Mucosa of stomach (tissue), 1 donor: Measurements from ENCODE around the gene UNC5C.

Source experiments
- H3K27me3 ChIP-seq: one replicate; pipeline ENCODE4 v1.7.0; 2013; ENCODE audit warnings: mild to moderate bottlenecking, low read length; ENCODE audit not compliant: control insufficient read depth, insufficient read depth
- H3K36me3 ChIP-seq: one replicate; pipeline ENCODE4 v1.7.0; 2013; ENCODE audit warnings: low read length; ENCODE audit not compliant: control insufficient read depth, insufficient read depth
- H3K4me1 ChIP-seq: one replicate; pipeline ENCODE4 v1.7.0; 2013; ENCODE audit warnings: mild to moderate bottlenecking, low read length; ENCODE audit not compliant: control insufficient read depth, insufficient read depth
- H3K4me3 ChIP-seq: one replicate; pipeline ENCODE4 v1.7.0; 2013; ENCODE audit warnings: low read length
- H3K9ac ChIP-seq: one replicate; pipeline ENCODE4 v1.7.0; 2013; ENCODE audit warnings: mild to moderate bottlenecking, low read length, moderate library complexity
- H3K9me3 ChIP-seq: one replicate; pipeline ENCODE4 v1.7.0; 2013; ENCODE audit warnings: mild to moderate bottlenecking, low read length, moderate library complexity; ENCODE audit not compliant: control insufficient read depth
- donor health status: Pancreatic carcinoma.

UNC5C gene

DNA sequence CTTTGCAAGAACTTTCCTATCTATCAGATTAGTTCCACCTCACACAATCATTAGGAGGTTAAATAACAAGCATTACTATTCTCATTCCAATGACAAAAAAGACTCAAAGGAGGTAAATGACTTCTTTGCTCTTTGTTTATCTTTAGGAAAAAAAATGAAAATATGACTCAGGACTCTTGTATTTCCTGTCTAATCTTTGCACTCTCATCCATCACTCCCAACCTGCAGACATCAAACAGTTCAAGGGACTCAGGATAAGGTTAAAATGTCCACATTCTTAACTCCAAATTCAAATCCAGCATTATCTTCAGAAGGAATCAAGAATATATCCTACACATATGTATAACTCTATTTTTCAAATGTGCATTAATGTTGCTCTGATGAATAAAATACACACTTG lies 139.6 kb downstream of the UNC5C start:
- no peak overlapping the region for H3K9ac ChIP-seq
- no peaks in the 10 kb centered on the region for H3K27me3 ChIP-seq
- H3K9me3 ChIP-seq = no peaks in the 10 kb centered on the region
- H3K4me1 ChIP-seq = no peaks in the 10 kb centered on the region
- H3K4me3 ChIP-seq = no peak overlapping the region
- H3K36me3 ChIP-seq = no peaks in the 10 kb centered on the region

DNA sequence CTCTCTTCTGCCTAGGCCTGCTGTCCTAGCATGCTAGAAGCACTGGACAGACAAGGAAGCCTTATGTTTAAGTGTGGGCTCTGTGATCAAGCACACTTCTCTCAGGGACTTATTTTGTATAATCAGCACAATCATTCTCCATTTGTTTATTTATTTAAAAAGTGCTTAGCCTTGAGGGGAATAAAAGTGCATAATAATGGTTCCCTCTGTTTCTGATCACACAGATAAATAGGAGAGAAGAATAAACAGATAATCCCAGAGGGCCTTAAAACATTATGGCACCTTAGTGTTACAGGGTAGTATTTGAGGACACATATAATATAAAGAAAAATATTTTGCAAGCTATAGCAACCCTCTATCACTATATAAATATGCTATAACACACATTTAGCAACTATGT lies 146.5 kb downstream of the UNC5C start:
- Histone ChIP-seq H3K9me3 (no peaks in the 10 kb centered on the region), H3K4me1 (no peaks in the 10 kb centered on the region), H3K9ac (no peak overlapping the region), H3K27me3 (no peaks in the 10 kb centered on the region), H3K4me3 (no peak overlapping the region), H3K36me3 (no peaks in the 10 kb centered on the region)

DNA sequence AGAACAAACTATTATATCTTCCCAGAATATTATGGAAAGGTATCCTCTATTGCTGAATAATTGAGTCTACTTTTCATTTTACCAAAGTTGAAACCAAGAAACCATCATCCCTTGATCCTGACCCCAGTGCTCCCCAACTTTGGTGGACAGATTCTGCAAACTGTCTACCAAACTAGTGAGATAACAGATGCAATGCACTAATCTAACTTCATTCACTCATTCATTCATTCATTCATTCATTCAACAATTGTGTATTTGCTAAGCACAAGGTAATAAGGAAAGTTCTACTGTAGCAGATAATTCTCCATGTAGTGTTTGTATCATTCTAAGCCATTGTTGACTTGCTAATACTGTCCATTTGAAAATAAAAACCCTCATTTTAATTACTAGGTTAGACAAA lies 150.6 kb downstream of the UNC5C start:
- no peaks in the 10 kb centered on the region for H3K36me3 ChIP-seq
- no peaks in the 10 kb centered on the region for H3K4me1 ChIP-seq
- no peak overlapping the region for H3K9ac ChIP-seq
- H3K9me3 ChIP-seq = no peaks in the 10 kb centered on the region
- H3K27me3 ChIP-seq = no peaks in the 10 kb centered on the region
- H3K4me3 ChIP-seq = no peak overlapping the region

DNA sequence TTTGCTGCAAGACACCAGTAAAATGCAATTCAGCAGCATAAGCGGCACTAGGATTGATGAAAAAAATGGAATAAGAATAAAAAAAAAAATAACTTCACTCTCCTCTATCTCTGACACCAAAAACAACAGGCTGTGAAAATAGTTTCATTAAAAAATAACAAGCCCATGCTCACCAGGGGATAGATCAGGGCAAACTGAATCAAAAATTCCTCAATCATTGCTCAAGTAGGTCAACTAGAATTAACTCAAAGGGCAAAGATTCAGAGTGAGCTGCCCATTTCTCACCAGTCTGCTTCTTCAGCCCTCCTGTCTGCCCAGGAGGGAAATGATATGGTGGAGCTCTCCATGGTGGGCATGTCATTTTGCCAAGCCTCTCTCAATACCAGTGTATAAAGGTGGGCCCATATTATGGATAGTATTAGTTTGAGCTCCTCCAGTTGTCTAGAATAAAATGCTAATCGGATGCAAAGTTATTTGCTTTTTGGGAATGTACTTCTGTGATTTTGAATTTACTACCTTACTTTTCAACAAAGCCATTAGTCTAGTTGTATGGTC lies 153.9 kb downstream of the UNC5C start:
- H3K4me3 ChIP-seq = no peak overlapping the region
- no peaks in the 10 kb centered on the region for H3K4me1 ChIP-seq
- H3K9ac ChIP-seq = no peak overlapping the region
- H3K9me3 ChIP-seq = no peaks in the 10 kb centered on the region
- no peaks in the 10 kb centered on the region for H3K36me3 ChIP-seq
- H3K27me3 ChIP-seq = no peaks in the 10 kb centered on the region

DNA sequence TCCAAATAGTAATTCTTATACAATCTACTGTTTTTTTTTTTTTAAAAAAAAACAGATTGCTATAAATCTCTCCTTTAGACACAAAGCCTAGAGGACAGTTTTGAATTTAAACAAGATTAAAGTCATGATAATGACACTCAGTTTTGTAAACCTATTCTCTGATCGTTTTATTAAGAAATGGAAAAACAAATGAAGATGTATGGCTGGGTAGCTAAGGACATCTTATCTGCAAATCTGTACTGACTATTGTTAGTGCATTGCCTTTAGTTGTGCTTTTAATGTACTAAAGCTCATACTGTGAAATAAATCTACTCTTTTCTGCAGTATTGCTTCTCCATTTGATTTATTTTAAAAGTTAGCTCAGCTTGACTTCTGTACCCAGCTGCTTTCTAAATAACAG lies 155.0 kb downstream of the UNC5C start:
- H3K4me1 ChIP-seq = no peaks in the 10 kb centered on the region
- no peaks in the 10 kb centered on the region for H3K36me3 ChIP-seq
- H3K9me3 ChIP-seq = no peaks in the 10 kb centered on the region
- no peak overlapping the region for H3K4me3 ChIP-seq
- no peaks in the 10 kb centered on the region for H3K27me3 ChIP-seq
- H3K9ac ChIP-seq = no peak overlapping the region

DNA sequence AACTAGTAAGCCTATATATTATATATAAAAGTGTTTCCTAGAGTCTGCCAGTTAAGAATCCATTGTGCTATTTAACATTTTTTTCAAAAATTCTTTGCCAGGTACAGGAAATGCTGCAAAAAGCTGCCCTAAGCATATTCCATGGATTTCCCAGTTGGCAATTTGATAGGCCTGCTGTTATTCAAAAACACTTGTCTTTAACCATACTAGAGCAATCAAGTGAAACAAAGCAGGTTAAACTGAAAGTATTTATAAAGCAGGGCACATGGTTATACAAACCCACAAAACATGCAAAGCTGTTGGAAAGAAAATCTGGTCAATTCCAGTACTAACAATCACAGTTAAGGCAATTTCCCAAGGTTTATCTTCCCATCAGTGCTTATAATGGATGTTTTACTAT lies 159.9 kb downstream of the UNC5C start:
- Histone ChIP-seq H3K4me3 (no peak overlapping the region), H3K27me3 (no peaks in the 10 kb centered on the region), H3K4me1 (no peaks in the 10 kb centered on the region)

DNA sequence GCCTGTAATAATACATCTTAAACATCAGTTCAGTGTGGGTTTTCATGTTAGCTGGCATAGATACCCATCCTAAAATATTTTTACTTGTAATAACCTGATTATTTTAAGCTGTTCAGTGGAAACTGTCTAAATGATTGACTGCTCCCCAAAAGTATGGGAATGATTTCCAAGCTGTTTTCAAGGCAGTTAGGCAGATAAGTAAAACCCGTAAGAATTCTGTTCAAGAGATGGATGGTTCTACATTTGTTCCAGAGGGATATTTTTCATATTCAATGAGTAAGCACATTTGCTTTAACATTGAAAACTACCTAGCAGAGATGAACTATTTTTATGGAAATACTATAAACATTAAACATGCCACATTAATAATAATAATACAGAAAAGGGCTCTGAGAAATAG lies 161.1 kb downstream of the UNC5C start:
- H3K9me3 ChIP-seq = no peaks in the 10 kb centered on the region
- no peak overlapping the region for H3K9ac ChIP-seq
- no peaks in the 10 kb centered on the region for H3K27me3 ChIP-seq
- no peaks in the 10 kb centered on the region for H3K36me3 ChIP-seq
- H3K4me3 ChIP-seq = no peak overlapping the region
- no peaks in the 10 kb centered on the region for H3K4me1 ChIP-seq

More for the DNA sequence above, 159.9 kb downstream of the UNC5C start:
- Histone ChIP-seq H3K36me3 (no peaks in the 10 kb centered on the region), H3K9me3 (no peaks in the 10 kb centered on the region), H3K9ac (no peak overlapping the region)

DNA sequence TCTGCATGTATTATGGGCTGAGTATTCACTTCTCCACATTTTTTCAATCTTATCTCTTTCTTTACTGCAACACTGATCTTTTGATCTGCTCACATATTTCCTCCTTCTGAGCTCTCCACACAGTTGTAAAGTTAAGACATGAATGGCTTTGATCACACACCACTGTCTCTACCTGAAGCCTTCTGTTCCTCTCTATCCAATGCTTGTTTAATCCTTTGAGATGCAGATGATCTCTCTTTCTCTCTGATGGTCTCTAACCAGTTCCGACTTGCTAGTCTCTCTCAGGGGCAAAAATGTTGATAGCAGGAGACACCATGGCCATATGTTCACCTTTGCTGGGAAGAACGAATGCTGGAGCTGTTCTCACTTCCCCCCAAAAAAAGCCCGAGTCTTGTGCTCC lies 162.4 kb downstream of the UNC5C start:
- H3K9ac ChIP-seq = no peak overlapping the region
- H3K36me3 ChIP-seq = no peaks in the 10 kb centered on the region
- no peaks in the 10 kb centered on the region for H3K9me3 ChIP-seq
- H3K27me3 ChIP-seq = no peaks in the 10 kb centered on the region
- H3K4me3 ChIP-seq = no peak overlapping the region
- no peaks in the 10 kb centered on the region for H3K4me1 ChIP-seq

DNA sequence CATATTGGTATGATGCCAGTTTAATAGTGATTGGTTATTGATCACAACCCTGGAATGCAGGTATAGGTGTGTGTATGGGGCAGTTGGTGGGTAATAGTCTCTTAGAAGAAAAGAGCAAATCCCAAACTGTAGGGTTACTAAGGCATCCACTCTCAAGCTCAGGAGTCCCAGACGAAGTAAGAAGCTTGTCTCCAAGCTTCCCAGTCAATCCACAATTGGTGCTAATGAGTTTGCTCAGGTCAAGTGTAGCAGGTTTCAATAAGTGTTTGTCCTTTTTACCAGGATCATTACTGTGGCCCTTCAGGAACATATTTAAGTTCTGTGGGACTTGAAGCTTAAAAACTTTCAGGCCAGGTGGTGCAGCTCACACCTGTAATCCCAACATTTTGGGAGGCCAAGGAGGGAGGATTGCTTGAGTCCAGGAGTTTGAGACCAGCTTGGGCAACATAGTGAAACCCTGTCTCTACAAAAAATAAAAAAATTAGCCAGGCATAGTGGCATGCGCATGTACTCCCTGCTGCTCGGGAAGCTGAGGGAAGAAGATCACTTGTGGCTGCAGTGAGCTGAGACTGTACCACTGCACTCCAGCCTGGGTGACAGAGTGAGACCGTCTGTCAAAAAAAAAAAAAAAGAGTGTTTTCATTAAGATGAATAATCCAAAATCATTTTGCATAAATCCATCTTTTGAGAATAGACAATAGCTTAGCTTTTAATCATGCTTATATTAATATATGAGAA lies 166.8 kb downstream of the UNC5C start:
- H3K4me1 ChIP-seq = no peaks in the 10 kb centered on the region
- no peaks in the 10 kb centered on the region for H3K36me3 ChIP-seq
- H3K4me3 ChIP-seq = no peak overlapping the region
- no peaks in the 10 kb centered on the region for H3K27me3 ChIP-seq
- H3K9ac ChIP-seq = no peak overlapping the region
- no peaks in the 10 kb centered on the region for H3K9me3 ChIP-seq

DNA sequence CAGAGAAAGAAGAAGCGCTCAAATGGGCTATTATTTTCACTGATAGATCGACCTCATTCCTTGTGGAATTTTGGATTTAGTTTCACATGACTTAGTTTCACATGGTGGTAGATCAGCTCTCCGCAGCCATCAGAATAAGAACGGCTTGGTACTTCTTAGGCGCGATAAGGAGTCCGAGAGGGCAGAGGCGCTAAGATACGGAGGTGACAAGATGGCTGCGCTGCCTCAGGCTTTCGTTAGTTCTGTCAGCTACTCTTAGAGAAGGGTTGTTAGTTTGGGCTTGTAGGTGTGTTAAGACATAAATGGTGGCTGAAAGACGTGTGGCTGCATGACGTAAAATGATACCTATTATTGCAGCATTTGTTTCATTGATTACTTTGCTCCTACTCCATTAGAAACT lies 169.1 kb downstream of the UNC5C start:
- Histone ChIP-seq H3K27me3 (no peaks in the 10 kb centered on the region), H3K36me3 (no peaks in the 10 kb centered on the region), H3K4me1 (no peaks in the 10 kb centered on the region), H3K9me3 (no peaks in the 10 kb centered on the region), H3K4me3 (no peak overlapping the region), H3K9ac (no peak overlapping the region)

DNA sequence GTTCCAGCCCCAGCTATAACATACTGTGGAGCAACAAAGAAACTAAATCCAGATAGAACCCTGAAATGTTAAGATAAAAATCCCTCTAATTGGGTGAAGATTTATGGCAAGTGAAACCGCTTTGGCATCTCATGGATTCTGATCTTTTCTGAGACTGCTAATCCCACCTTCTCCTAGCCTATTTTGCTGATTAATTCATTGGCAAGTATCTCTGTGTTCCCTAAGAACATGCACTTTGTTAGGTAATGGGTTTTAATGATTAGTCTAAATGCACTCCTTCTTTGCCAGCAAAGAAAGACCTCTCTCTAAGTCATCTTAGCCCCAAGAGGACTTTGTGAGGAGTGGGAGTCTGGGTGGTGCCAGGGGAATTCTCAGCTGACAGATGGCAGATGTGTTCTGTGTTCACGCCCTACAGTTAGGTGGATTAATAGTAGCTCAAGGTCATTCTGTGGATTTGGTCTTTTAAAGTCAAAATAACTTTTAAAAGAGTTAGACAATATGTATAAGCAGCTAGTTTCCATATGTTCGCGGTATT lies 171.3 kb downstream of the UNC5C start:
- Histone ChIP-seq H3K27me3 (no peaks in the 10 kb centered on the region), H3K9me3 (no peaks in the 10 kb centered on the region), H3K36me3 (no peaks in the 10 kb centered on the region), H3K4me3 (no peak overlapping the region), H3K4me1 (no peaks in the 10 kb centered on the region), H3K9ac (no peak overlapping the region)

DNA sequence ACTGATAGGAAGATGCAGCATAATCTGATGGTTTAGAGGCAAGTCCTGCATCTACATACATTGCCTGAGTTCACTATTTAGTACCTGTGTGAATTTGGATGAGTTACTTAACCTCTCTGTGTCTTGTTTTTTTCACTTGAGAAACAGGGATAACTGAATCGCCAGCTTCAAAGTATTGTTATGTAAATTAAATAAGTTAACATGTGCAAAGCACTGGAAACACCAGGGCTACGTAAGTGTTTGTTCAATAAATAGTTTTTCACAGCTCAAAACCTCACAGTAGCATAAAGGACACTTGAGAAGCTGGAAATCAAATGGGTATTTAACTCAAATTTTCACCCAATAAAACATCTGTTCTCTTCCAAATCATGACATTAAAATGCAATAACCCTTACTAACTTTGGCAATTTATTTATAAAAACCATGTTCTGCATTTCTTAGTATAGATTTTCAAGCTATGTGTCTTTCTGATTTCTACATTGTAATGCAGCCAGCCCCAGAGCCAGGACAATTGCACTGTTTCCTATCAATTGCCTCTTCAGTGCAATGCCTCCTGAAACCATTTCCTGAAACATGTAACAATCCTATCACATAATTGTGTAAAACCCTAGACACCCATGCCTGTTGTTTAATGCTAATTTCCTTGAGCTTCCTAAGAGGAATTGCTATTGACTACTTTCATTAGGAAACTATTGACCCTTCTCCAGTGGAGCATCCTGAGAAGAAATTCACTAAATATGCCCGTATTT lies 177.1 kb downstream of the UNC5C start:
- Histone ChIP-seq H3K9ac (no peak overlapping the region), H3K4me3 (no peak overlapping the region), H3K4me1 (no peaks in the 10 kb centered on the region), H3K27me3 (no peaks in the 10 kb centered on the region), H3K36me3 (no peaks in the 10 kb centered on the region), H3K9me3 (no peaks in the 10 kb centered on the region)
